H9 (cell line): Measurements from ENCODE around the gene PTK7. TPM values are rescaled to one million over a fixed set of nuclear protein-coding genes. Genes with fewer than 3 reads are reported as not detected.

Experiments used
- DNase-seq: peaks from one replicate; pipeline ENCODE4 v3.0.0-alpha.2; 2017
- H2AFZ ChIP-seq: one replicate; pipeline ENCODE4 v1.6.1; 2013; ENCODE audit warnings: mild to moderate bottlenecking, low read length, control low read depth, moderate library complexity
- H2AK5ac ChIP-seq: 2 replicates; pipeline ENCODE4 v1.6.1; 2013; ENCODE audit warnings: low read length, control low read depth, mixed read lengths; ENCODE audit not compliant: insufficient read length
- H2BK120ac ChIP-seq: one replicate; pipeline ENCODE4 v1.6.1; 2013; ENCODE audit warnings: low read depth, mild to moderate bottlenecking, low read length, control low read depth, inconsistent platforms; ENCODE audit not compliant: poor library complexity, severe bottlenecking
- H2BK12ac ChIP-seq: 2 replicates; pipeline ENCODE4 v1.6.1; 2013; ENCODE audit warnings: low read length, control low read depth, mixed read lengths, low read depth; ENCODE audit not compliant: insufficient read length
- H2BK15ac ChIP-seq: 2 replicates; pipeline ENCODE4 v1.6.1; 2013; ENCODE audit warnings: low read depth, low read length, control low read depth
- H2BK20ac ChIP-seq: one replicate; pipeline ENCODE4 v1.6.1; 2013; ENCODE audit warnings: low read depth, mild to moderate bottlenecking, low read length, control low read depth, inconsistent platforms; ENCODE audit not compliant: poor library complexity, severe bottlenecking
- H2BK5ac ChIP-seq: 2 replicates; pipeline ENCODE4 v1.6.1; 2013; ENCODE audit warnings: low read length, control low read depth, mixed read lengths; ENCODE audit not compliant: insufficient read length
- H3K14ac ChIP-seq: 2 replicates; pipeline ENCODE4 v1.6.1; 2013; ENCODE audit warnings: low read length, control low read depth; ENCODE audit not compliant: insufficient read depth
- H3K18ac ChIP-seq: 2 replicates; pipeline ENCODE4 v1.6.1; 2013; ENCODE audit warnings: low read depth, mild to moderate bottlenecking, mixed read lengths, low read length, control low read depth; ENCODE audit not compliant: insufficient read length
- H3K23ac ChIP-seq: 2 replicates; pipeline ENCODE4 v1.6.1; 2013; ENCODE audit warnings: low read length, control low read depth, mixed read lengths, low read depth; ENCODE audit not compliant: insufficient read length
- H3K23me2 ChIP-seq: 2 replicates; pipeline ENCODE4 v1.6.1; 2013; ENCODE audit warnings: low read depth, mild to moderate bottlenecking, mixed read lengths, low read length, control low read depth; ENCODE audit not compliant: insufficient read length, poor library complexity, severe bottlenecking
- H3K27ac ChIP-seq: 2 replicates; pipeline ENCODE4 v1.5.1; 2013; ENCODE audit warnings: low read length, control low read depth, mixed read lengths, low read depth; ENCODE audit not compliant: insufficient read length
- H3K27me3 ChIP-seq: 2 replicates; pipeline ENCODE4 v1.6.1; 2013; ENCODE audit warnings: low read length, control low read depth, inconsistent platforms; ENCODE audit not compliant: insufficient read depth
- H3K4ac ChIP-seq: 2 replicates; pipeline ENCODE4 v1.6.1; 2013; ENCODE audit warnings: low read depth, mild to moderate bottlenecking, control low read depth, inconsistent platforms, low read length, moderate library complexity
- H3K4me1 ChIP-seq: 2 replicates; pipeline ENCODE4 v1.6.1; 2013; ENCODE audit warnings: low read length, control low read depth, inconsistent platforms; ENCODE audit not compliant: insufficient read depth
- H3K4me2 ChIP-seq: 2 replicates; pipeline ENCODE4 v1.6.1; 2013; ENCODE audit warnings: low read length, control low read depth, mixed read lengths; ENCODE audit not compliant: insufficient read length, insufficient read depth
- H3K56ac ChIP-seq: 2 replicates; pipeline ENCODE4 v1.6.1; 2013; ENCODE audit warnings: low read depth, mild to moderate bottlenecking, mixed read lengths, low read length, control low read depth; ENCODE audit not compliant: insufficient read length
- H3K79me1 ChIP-seq: 2 replicates; pipeline ENCODE4 v1.6.1; 2013; ENCODE audit warnings: low read depth, mild to moderate bottlenecking, moderate library complexity, low read length, control low read depth, inconsistent platforms; ENCODE audit not compliant: insufficient read depth, poor library complexity, severe bottlenecking
- H3K79me2 ChIP-seq: 2 replicates; pipeline ENCODE4 v1.6.1; 2013; ENCODE audit warnings: low read length, control low read depth, inconsistent platforms; ENCODE audit not compliant: insufficient read depth
- H3K9ac ChIP-seq: 2 replicates; pipeline ENCODE4 v1.6.1; 2013; ENCODE audit warnings: low read length, control low read depth, mixed read lengths; ENCODE audit not compliant: insufficient read length; ENCODE audit errors: extremely low read depth
- H3K9me3 ChIP-seq: one replicate; pipeline ENCODE4 v1.6.1; 2013; ENCODE audit warnings: low read depth, low read length, inconsistent platforms; ENCODE audit not compliant: control insufficient read depth
- H3T11ph ChIP-seq: one replicate; pipeline ENCODE4 v1.6.1; 2013; ENCODE audit warnings: mild to moderate bottlenecking, low read length, control low read depth, inconsistent platforms
- H4K20me1 ChIP-seq: one replicate; pipeline ENCODE4 v1.6.1; 2013; ENCODE audit not compliant: control insufficient read depth, insufficient read length, insufficient read depth
- H4K5ac ChIP-seq: 2 replicates; pipeline ENCODE4 v1.6.1; 2013; ENCODE audit warnings: low read depth, mild to moderate bottlenecking, mixed read lengths, low read length, control low read depth; ENCODE audit not compliant: insufficient read length
- H4K8ac ChIP-seq: replicated peaks from 2 replicates; pipeline ENCODE4 v1.6.1; 2013; ENCODE audit warnings: low read length, control low read depth, mixed read lengths, low read depth; ENCODE audit not compliant: insufficient read length
- H4K91ac ChIP-seq: 2 replicates; pipeline ENCODE4 v1.6.1; 2013; ENCODE audit warnings: low read depth, mild to moderate bottlenecking, moderate library complexity, mixed read lengths, low read length, control low read depth; ENCODE audit not compliant: insufficient read length
- H3K27ac Mint-ChIP-seq, 3 experiments: 2 replicates in 2 of 3; 3 replicates in 1 of 3; pipeline ENCODE4 v1.8.0; 2020 to 2021; ENCODE audit warnings: mixed read lengths in 3 of 3, mild to moderate bottlenecking in 1 of 3, moderate library complexity in 1 of 3
- H3K27me3 Mint-ChIP-seq: 2 replicates; pipeline ENCODE4 v1.8.0; 2021; ENCODE audit warnings: low read depth, mild to moderate bottlenecking, moderate library complexity, mixed read lengths
- H3K36me3 Mint-ChIP-seq, 3 experiments: 2 replicates in 2 of 3; 3 replicates in 1 of 3; pipeline ENCODE4 v1.8.0; 2020 to 2021; ENCODE audit warnings: low read depth in 3 of 3, mixed read lengths in 3 of 3; ENCODE audit not compliant: insufficient read depth in 1 of 3
- H3K4me1 Mint-ChIP-seq, 2 experiments: 2 replicates each; pipeline ENCODE4 v1.8.0; 2020; ENCODE audit warnings: mixed read lengths in 2 of 2
- H3K4me3 Mint-ChIP-seq, 2 experiments: 2 replicates in 1 of 2; 3 replicates in 1 of 2; pipeline ENCODE4 v1.8.0; 2020 to 2021; ENCODE audit warnings: mild to moderate bottlenecking in 2 of 2, mixed read lengths in 2 of 2, moderate library complexity in 1 of 2
- H3K9me3 Mint-ChIP-seq, 2 experiments: 2 replicates in 1 of 2; 3 replicates in 1 of 2; pipeline ENCODE4 v1.8.0; 2020; ENCODE audit warnings: mild to moderate bottlenecking in 2 of 2, mixed read lengths in 2 of 2, moderate library complexity in 1 of 2
- CTCF ChIP-seq: fragments of 200-600 bp; sonication (generic); conservative IDR thresholded peaks from 3 replicates; pipeline ENCODE4 v1.8.0; 2021; ENCODE audit warnings: antibody characterized with exemption, mild to moderate bottlenecking
- WGBS: extraction: QIAGEN DNeasy Blood & Tissue Kit; methylation state at CpG from one replicate; pipeline ENCODE4 v1.1.7; 2013; ENCODE audit warnings: missing lambda C conversion rate, low lambda C conversion rate, mixed read lengths; ENCODE audit not compliant: insufficient read length; ENCODE audit errors: extremely low coverage; 5-methylcytosine and 5-hydroxymethylcytosine counted together
- total RNA-seq: library from RNA; stranded (reverse); gene quantifications from 2 replicates; pipeline ENCODE4 v1.2.1, GENCODE V29; 2021

Gene PTK7
- total RNA-seq, 1 experiment from 2014 or later = 128 TPM

GRCh38 chr6:43181942-43182860 is 106.1 kb downstream of the PTK7 start, which contains the start of gene CUL9:
Gene CUL9 (plus strand): TSS chr6:43182196. CDS start chr6:43184311, 2,115 bp downstream.
- Histone ChIP-seq H3K14ac (peak within 1 kb of the TSS; percentile 69; the same call in 1 of the 2 replicates), H2BK12ac (no peak within 1 kb of the TSS), H4K91ac (no peak within 1 kb of the TSS), H4K8ac (no peak within 1 kb of the TSS), H3K79me2 (no peaks in the 10 kb centered on the region), H3K79me1 (no peaks in the 10 kb centered on the region), H2BK120ac (no peak within 1 kb of the TSS), H4K20me1 (no peaks in the 10 kb centered on the region), H3K4me2 (peak within 1 kb of the TSS; percentile 90), H3K4me1 (no peaks in the 10 kb centered on the region), H4K5ac (no peak within 1 kb of the TSS), H2BK15ac (no peak within 1 kb of the TSS), H3K27ac (no peak within 1 kb of the TSS), H3T11ph (no peak within 1 kb of the TSS), H3K23ac (no peak within 1 kb of the TSS), H3K9ac (peak within 1 kb of the TSS; percentile 18), H2BK20ac (no peak within 1 kb of the TSS), H2AK5ac (no peak within 1 kb of the TSS), H3K18ac (peak within 1 kb of the TSS; percentile 86), H3K9me3 (no peaks in the 10 kb centered on the region), H3K23me2 (peaks cover 6% of the 10 kb centered on the region), H2BK5ac (no peak within 1 kb of the TSS), H2AFZ (no peak within 1 kb of the TSS), H3K27me3 (no peaks in the 10 kb centered on the region), H3K56ac (no peak within 1 kb of the TSS), H3K4ac (no peak within 1 kb of the TSS)
- Mint-ChIP-seq H3K36me3 (peaks cover 22 to 33% (median 28%) of the 10 kb centered on the region in 3 experiments; a peak in 6 of 7 replicates), H3K9me3 (no peaks in the 10 kb centered on the region), H3K4me1 (peaks cover 21% of the 10 kb centered on the region in 2 experiments), H3K27me3 (no peaks in the 10 kb centered on the region), H3K27ac (peak within 1 kb of the TSS; percentile 91 to 96 (median 94)), H3K4me3 (peak within 1 kb of the TSS; percentile 77 to 86)
- DNase-seq = peak; percentile 77
- TF ChIP-seq CTCF = no peak
- no CpG with 5 or more reads among the region's 51 CpGs for WGBS
